H54 (cell line): Measurements from ENCODE around the gene RBM47.
"Not testable (repeated sequence)": the region's sequence is repeated elsewhere in the genome, so short reads cannot be mapped to it uniquely, and the experiment has no call there.

Source experiments
- DNase-seq: peaks from one replicate; pipeline ENCODE4 v3.0.0; 2011; ENCODE audit warnings: low spot score, mixed read lengths; ENCODE audit not compliant: insufficient read length
- FAIRE-seq: peaks from 3 replicates; lab custom pipeline; 2011; peaks lifted over from hg19 to GRCh38; lab: Jason Lieb, UNC
- POLR2A ChIP-seq: IDR thresholded peaks from 2 replicates; pipeline ENCODE4 v1.6.1; 2011; ENCODE audit warnings: low read depth, mild to moderate bottlenecking, low read length

The RBM47 gene

GRCh38 chr4:40555176-40555900 is 74.3 kb downstream of the RBM47 start:
- FAIRE-seq (no peak), DNase-seq (no peak)
- no peak for TF ChIP-seq POLR2A

DNA sequence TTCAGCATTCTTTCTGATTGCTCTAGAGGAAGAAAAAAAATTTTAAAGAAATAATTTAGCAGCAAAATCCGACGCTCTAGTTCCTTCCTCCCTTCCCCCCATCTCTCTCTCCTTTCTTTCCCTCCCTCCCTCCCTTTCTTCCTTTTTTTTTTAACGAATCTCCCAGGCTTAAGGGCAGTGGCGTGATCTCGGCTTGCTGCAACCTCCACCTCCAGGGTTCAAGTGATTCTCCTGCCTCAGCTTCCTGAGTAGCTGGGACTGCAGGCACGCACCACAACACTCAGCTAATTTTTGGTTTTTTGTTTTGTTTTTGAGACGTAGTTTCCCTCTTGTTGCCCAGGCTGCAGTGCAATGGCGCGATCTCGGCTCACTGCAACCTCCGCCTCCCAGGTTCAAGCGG is 75.0 kb downstream of the RBM47 start:
- FAIRE-seq, DNase-seq: not testable (repeated sequence)

DNA sequence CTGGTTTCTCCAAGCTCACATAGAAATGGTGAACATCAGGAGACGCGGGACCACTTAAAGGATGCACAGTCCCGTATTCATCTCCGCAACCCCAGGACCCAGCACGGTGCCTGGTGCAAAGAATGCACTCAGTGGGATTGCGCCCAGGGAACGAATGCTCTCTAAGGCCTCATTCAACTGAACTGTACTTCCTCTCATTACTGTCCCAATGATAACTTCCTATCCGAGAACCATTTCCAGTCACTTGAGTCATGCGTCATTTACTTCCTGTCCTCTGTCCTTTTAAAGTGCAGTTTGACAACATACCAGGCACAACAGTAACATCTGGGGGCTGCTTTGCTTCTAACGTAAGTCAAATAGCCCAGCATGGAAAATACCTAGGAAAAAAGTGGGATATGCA is 75.7 kb downstream of the RBM47 start:
- no peak for TF ChIP-seq POLR2A
- FAIRE-seq = no peak
- no peak for DNase-seq

- FAIRE-seq (no peak), DNase-seq (peak; percentile 15)
- TF ChIP-seq POLR2A = no peak
Observed at GRCh38 chr4:40552536-40552935, 77.1 kb downstream of the RBM47 start.

DNA sequence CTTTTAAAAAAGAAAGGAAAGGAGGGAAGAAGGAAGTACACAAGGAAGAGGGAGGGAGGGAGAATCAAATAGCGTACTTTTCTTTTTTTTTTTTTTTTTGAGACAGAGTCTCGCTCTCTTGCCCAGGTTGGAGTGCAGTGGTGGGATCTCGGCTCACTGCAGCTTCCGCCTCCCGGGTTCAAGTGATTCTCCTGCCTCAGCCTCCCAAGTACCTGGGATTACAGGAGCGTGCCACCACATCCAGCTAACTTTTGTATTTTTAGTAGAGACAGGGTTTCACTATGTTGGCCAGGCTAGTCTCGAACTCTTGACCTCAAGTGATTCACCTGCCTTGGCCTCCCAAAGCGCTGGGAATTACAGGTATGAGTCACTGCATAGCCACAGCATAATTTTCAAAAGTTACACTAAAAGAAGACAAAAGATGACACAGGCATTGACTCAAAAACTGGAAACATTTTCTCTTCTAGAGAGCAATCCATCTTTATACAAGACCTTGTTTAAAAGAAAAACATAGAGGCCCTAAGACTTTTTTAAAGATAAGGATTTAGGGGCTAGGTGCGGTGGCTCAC is 78.0 kb downstream of the RBM47 start:
- DNase-seq, FAIRE-seq: not testable (repeated sequence)

DNA sequence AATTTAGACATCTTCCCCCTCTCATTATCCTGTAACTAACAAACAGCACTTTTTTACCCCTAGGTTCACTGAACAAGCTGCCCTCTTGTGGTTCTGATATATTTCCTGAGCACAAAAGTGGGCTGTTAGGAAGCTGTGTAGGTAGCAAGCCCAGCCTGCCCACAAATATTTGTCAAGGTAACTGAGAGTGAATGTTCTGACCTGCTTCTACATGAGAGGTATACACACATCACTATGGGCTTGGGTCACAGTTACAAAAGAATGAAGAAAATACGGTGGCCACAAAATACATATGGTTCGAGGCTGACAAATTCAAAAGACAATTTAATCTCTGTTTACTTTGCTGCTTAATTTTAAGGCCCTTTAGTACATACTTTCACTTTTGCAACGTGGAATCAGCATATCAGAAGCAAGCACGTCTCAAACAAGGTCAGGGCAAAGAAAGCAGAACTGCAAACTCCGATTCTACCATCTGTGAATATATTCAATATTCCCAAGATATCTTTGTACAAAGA is 78.7 kb downstream of the RBM47 start:
- FAIRE-seq (no peak), DNase-seq (no peak)
- TF ChIP-seq POLR2A = no peak

GRCh38 chr4:40550196-40550595 is 79.5 kb downstream of the RBM47 start:
- no peak for TF ChIP-seq POLR2A
- FAIRE-seq = no peak
- no peak for DNase-seq

DNA sequence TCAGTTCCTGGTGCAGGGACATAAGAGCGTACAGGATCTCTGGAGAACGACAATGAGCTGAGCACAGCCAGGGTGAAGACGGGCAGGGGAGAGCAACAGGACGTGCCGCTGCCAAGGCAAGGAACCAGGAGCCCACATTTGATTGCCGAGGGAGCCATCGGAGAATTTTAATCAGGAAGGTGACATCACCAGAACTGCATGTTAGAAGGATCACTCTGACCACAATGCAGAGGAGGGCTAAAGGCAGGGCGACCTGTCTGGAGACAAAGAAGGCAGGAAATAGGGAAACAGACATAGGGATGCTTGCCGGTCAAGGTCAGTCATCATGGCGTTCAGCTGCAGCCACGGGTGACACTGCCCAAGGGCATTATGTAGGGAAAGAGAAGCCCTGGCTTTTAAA is 81.4 kb downstream of the RBM47 start:
- TF ChIP-seq POLR2A = no peak
- DNase-seq (no peak), FAIRE-seq (no peak)

GRCh38 chr4:40547789-40548132 is 81.9 kb downstream of the RBM47 start:
- DNase-seq (no peak), FAIRE-seq (no peak)
- TF ChIP-seq POLR2A = no peak

DNA sequence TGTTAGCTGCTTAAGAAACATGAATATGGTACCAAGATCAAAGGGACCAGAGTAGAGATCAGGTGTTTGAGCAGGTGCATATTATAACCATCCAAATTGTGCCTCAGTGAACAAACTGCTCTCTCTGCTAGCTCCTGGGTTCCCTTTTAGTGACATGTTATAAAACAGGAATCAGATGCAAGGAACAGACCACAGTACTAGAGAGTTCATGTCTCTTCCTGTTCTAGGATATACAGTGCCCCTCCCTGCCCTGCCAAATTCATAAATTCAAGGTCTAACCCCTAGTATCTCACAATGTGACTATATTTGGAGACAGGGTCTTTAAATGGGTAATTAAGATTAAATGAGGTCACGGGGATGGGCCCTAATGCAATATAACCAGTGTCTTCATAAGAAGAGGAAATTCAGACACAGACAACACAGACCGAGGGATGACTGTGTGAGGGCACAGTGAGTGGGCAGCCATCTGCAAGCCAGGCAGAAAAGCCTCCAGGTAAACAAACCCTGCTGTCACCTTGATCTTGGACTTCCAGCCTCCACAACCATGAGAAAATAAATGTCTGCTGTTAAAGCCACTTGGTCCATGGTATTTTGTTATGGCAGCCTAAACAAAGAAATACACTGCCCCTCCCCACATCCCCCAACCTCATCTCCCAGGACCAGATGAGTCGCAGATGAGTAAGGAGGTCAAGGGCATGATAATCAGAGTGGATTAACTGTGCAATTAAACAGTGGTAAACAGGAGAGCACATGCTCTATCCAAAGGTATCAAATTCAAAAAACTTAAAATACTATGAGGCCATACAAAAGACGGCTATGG is 82.5 kb downstream of the RBM47 start:
- DNase-seq (no peak), FAIRE-seq (no peak)
- TF ChIP-seq POLR2A = no peak

- DNase-seq (no peak), FAIRE-seq (no peak)
- TF ChIP-seq POLR2A = no peak
Observed at GRCh38 chr4:40546506-40546905, 83.2 kb downstream of the RBM47 start.

GRCh38 chr4:40545487-40545886 is 84.2 kb downstream of the RBM47 start:
- FAIRE-seq, DNase-seq: not testable (repeated sequence)

DNA sequence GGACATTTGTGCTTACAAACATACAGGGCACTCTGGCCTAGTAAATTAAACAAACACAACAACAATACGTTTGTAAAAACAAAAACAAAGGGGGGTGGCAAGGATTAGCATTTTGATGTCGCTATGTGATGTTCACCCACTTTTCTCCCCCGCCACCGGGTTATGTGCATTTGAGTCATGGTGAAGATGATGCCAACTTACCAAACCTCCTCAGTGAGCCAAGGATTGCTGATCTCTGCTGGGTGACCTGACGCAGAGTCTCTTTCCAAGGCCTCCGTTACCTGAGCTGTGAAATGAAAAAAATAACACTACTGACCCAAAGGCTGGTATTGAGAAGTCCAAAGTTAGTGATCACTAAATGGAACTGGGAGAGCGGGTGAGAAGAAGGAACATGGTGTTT is 85.4 kb downstream of the RBM47 start:
- no peak for TF ChIP-seq POLR2A
- FAIRE-seq = no peak
- no peak for DNase-seq

- no peak for TF ChIP-seq POLR2A
- DNase-seq (no peak), FAIRE-seq (no peak)
Observed at GRCh38 chr4:40540800-40541199, 88.9 kb downstream of the RBM47 start.
